ENCODE results near the gene MAGEA11.
"Not testable (repeated sequence)": the region's sequence is repeated elsewhere in the genome, so short reads cannot be mapped to it uniquely, and the experiment has no call there.

The MAGEA11 gene

GRCh38 chrX:149757206-149758067, 45.6 kb downstream of the MAGEA11 start:
- no peaks in the 10 kb centered on the region for H3K27me3 Mint-ChIP-seq
- no peaks in the 10 kb centered on the region for H3K4me1 Mint-ChIP-seq (ENCODE audit: low read depth)
- H3K36me3 Mint-ChIP-seq: no peaks in the 10 kb centered on the region
- no peak overlapping the region for H3K27ac Mint-ChIP-seq
- H3K9me3 Mint-ChIP-seq (ENCODE audit: low read depth): no peaks in the 10 kb centered on the region
- no peak overlapping the region for H3K4me3 Mint-ChIP-seq

- Mint-ChIP-seq H3K27ac (no peak overlapping the region), H3K4me1 (ENCODE audit: low read depth) (no peaks in the 10 kb centered on the region), H3K36me3 (no peaks in the 10 kb centered on the region), H3K27me3 (no peaks in the 10 kb centered on the region), H3K9me3 (ENCODE audit: low read depth) (no peaks in the 10 kb centered on the region), H3K4me3 (no peak overlapping the region)
These were observed 46.3 kb downstream of the MAGEA11 start for GRCh38 chrX:149758068-149758714.

- not testable (repeated sequence) for H3K36me3 Mint-ChIP-seq; H3K4me3 Mint-ChIP-seq; H3K27ac Mint-ChIP-seq; H3K4me1 Mint-ChIP-seq (ENCODE audit: low read depth); H3K27me3 Mint-ChIP-seq; H3K9me3 Mint-ChIP-seq (ENCODE audit: low read depth)
These were observed 46.8 kb downstream of the MAGEA11 start for GRCh38 chrX:149758715-149759078.

- H3K9me3 Mint-ChIP-seq (ENCODE audit: low read depth): no peaks in the 10 kb centered on the region
- no peaks in the 10 kb centered on the region for H3K4me1 Mint-ChIP-seq (ENCODE audit: low read depth)
- no peak overlapping the region for H3K4me3 Mint-ChIP-seq
- no peaks in the 10 kb centered on the region for H3K27me3 Mint-ChIP-seq
- no peak overlapping the region for H3K27ac Mint-ChIP-seq
- no peaks in the 10 kb centered on the region for H3K36me3 Mint-ChIP-seq
These were observed 48.0 kb downstream of the MAGEA11 start for GRCh38 chrX:149759824-149760223.

- Mint-ChIP-seq H3K27me3 (no peaks in the 10 kb centered on the region), H3K9me3 (ENCODE audit: low read depth) (no peaks in the 10 kb centered on the region)
These were observed 49.1 kb downstream of the MAGEA11 start for GRCh38 chrX:149760965-149761364.

GRCh38 chrX:149761858-149762674, 50.2 kb downstream of the MAGEA11 start:
- not testable (repeated sequence) for H3K36me3 Mint-ChIP-seq; H3K4me1 Mint-ChIP-seq (ENCODE audit: low read depth); H3K27ac Mint-ChIP-seq; H3K4me3 Mint-ChIP-seq; H3K9me3 Mint-ChIP-seq (ENCODE audit: low read depth); H3K27me3 Mint-ChIP-seq

More at GRCh38 chrX:149760965-149761364, 49.1 kb downstream of the MAGEA11 start:
- Mint-ChIP-seq H3K4me3 (no peak overlapping the region), H3K27ac (no peak overlapping the region), H3K4me1 (ENCODE audit: low read depth) (no peaks in the 10 kb centered on the region), H3K36me3 (no peaks in the 10 kb centered on the region)

GRCh38 chrX:149762696-149763614, 51.1 kb downstream of the MAGEA11 start:
- no peaks in the 10 kb centered on the region for H3K36me3 Mint-ChIP-seq
- H3K4me1 Mint-ChIP-seq (ENCODE audit: low read depth): no peaks in the 10 kb centered on the region
- no peaks in the 10 kb centered on the region for H3K27me3 Mint-ChIP-seq
- H3K27ac Mint-ChIP-seq: no peak overlapping the region
- no peak overlapping the region for H3K4me3 Mint-ChIP-seq
- H3K9me3 Mint-ChIP-seq (ENCODE audit: low read depth): no peaks in the 10 kb centered on the region
